DND-41 (cell line): ENCODE results near the gene TOP3B.
A peak's percentile ranks its signal among the peaks of the same experiment; 100 is the strongest.

Source experiments
- ATAC-seq: fragments of 200-7000 bp; cut with Tn5 transposase; 3 replicates; pipeline ENCODE4 v1.9.1; 2021; ENCODE audit warnings: low read depth; ENCODE audit not compliant: insufficient read depth
- DNase-seq: peaks from one replicate; pipeline ENCODE4 v3.0.0-alpha.2; 2020
- H2AFZ ChIP-seq: 2 replicates; pipeline ENCODE4 v1.6.0; 2012; ENCODE audit warnings: low read depth, low read length
- H3K27ac ChIP-seq: 2 replicates; pipeline ENCODE4 v1.5.1; 2012; ENCODE audit warnings: low read length, inconsistent platforms
- H3K27me3 ChIP-seq: fragments of 200-600 bp; sonication (generic); 2 replicates; pipeline ENCODE4 v1.6.0; 2012; ENCODE audit warnings: low read length, mild to moderate bottlenecking, inconsistent platforms; ENCODE audit not compliant: insufficient read depth, poor library complexity
- H3K36me3 ChIP-seq: 2 replicates; pipeline ENCODE4 v1.5.1; 2012; ENCODE audit warnings: low read length, inconsistent platforms; ENCODE audit not compliant: insufficient read depth
- H3K4me1 ChIP-seq: 2 replicates; pipeline ENCODE4 v1.5.1; 2012; ENCODE audit warnings: mild to moderate bottlenecking, low read length; ENCODE audit not compliant: insufficient read depth
- H3K4me2 ChIP-seq: 2 replicates; pipeline ENCODE4 v1.6.0; 2012; ENCODE audit warnings: mild to moderate bottlenecking, moderate library complexity, low read length, inconsistent platforms; ENCODE audit not compliant: insufficient read depth
- H3K4me3 ChIP-seq, 2 experiments: fragments of 200-600 bp in 1 of 2; shearing (Covaris generic) in 1 of 2; 2 replicates each; pipeline ENCODE4 v1.5.1; 2012 to 2016; ENCODE audit warnings: inconsistent platforms in 2 of 2, low read length in 2 of 2, mild to moderate bottlenecking in 2 of 2, low read depth in 1 of 2, moderate library complexity in 1 of 2
- H3K79me2 ChIP-seq: 2 replicates; pipeline ENCODE4 v1.6.0; 2012; ENCODE audit warnings: low read length, inconsistent platforms; ENCODE audit not compliant: insufficient read depth
- H3K9ac ChIP-seq: 2 replicates; pipeline ENCODE4 v1.6.0; 2012; ENCODE audit warnings: low read depth, mild to moderate bottlenecking, inconsistent platforms, low read length, moderate library complexity
- H3K9me3 ChIP-seq: 2 replicates; pipeline ENCODE4 v1.5.1; 2012; ENCODE audit warnings: low read length, moderate library complexity, mild to moderate bottlenecking, inconsistent platforms; ENCODE audit not compliant: insufficient read depth, severe bottlenecking
- H4K20me1 ChIP-seq: 2 replicates; pipeline ENCODE4 v1.6.0; 2012; ENCODE audit warnings: low read length; ENCODE audit not compliant: insufficient read depth
- CTCF ChIP-seq: IDR thresholded peaks from 2 replicates; pipeline ENCODE4 v1.5.1; 2012; ENCODE audit warnings: borderline replicate concordance, low read length, moderate library complexity, mild to moderate bottlenecking; ENCODE audit not compliant: poor library complexity, severe bottlenecking; ENCODE audit errors: extremely low read depth
- EZH2 ChIP-seq: IDR thresholded peaks from 3 replicates; pipeline ENCODE4 v1.6.1; 2012; ENCODE audit warnings: borderline replicate concordance, low read depth, mild to moderate bottlenecking, moderate library complexity, low read length, inconsistent platforms; ENCODE audit not compliant: severe bottlenecking

Gene TOP3B

GRCh38 chr22:21984793-21985192 lies 2.2 kb upstream of the TOP3B start:
- peak overlapping the region; percentile 41; the same call in 1 of the 2 replicates for H2AFZ ChIP-seq

GRCh38 chr22:21981874-21982273 lies 713 bp downstream of the TOP3B start:
- Histone ChIP-seq H3K27me3 (no peaks in the 10 kb centered on the region), H3K9me3 (no peaks in the 10 kb centered on the region), H3K27ac (peak overlapping the region; percentile 87), H2AFZ (0 out of 2 replicates have a peak overlapping the region, but pooled peaks have one; percentile 92), H3K4me1 (peaks cover 22% of the 10 kb centered on the region), H3K9ac (peak overlapping the region; percentile 98), H3K4me2 (peak overlapping the region; percentile 83), H4K20me1 (peaks cover 10% of the 10 kb centered on the region; the same call in 1 of the 2 replicates), H3K36me3 (peaks cover 12% of the 10 kb centered on the region; the same call in 1 of the 2 replicates), H3K79me2 (peaks cover 54% of the 10 kb centered on the region), H3K4me3 (peak overlapping the region; percentile 93 to 94)
- DNase-seq (no peak), ATAC-seq (no peak)
- TF ChIP-seq EZH2, result no peak
- no peak for TF ChIP-seq CTCF

More at GRCh38 chr22:21984793-21985192, 2.2 kb upstream of the TOP3B start:
- H3K9ac ChIP-seq, result no peak overlapping the region
- DNase-seq, result no peak
- H3K27me3 ChIP-seq, result no peaks in the 10 kb centered on the region
- TF ChIP-seq CTCF (peak; percentile 32), EZH2 (no peak)
- no peak overlapping the region for H3K4me3 ChIP-seq
- peaks cover 31% of the 10 kb centered on the region for H3K79me2 ChIP-seq
- peaks cover 3% of the 10 kb centered on the region; the same call in 1 of the 2 replicates for H3K36me3 ChIP-seq
- no peaks in the 10 kb centered on the region for H3K9me3 ChIP-seq
- ATAC-seq, result no peak
- H3K4me2 ChIP-seq, result no peak overlapping the region
- H3K27ac ChIP-seq, result no peak overlapping the region
- H4K20me1 ChIP-seq, result no peaks in the 10 kb centered on the region; the same call in 1 of the 2 replicates
- H3K4me1 ChIP-seq, result peaks cover 22% of the 10 kb centered on the region

- H3K9me3 ChIP-seq, result no peaks in the 10 kb centered on the region
- no peak overlapping the region for H3K4me3 ChIP-seq
- no peak overlapping the region for H3K27ac ChIP-seq
- no peak for ATAC-seq
- H3K4me1 ChIP-seq, result peaks cover 22% of the 10 kb centered on the region
- H3K79me2 ChIP-seq, result peaks cover 54% of the 10 kb centered on the region
- H3K9ac ChIP-seq, result 0 out of 2 replicates have a peak overlapping the region, but pooled peaks have one; percentile 10
- TF ChIP-seq CTCF (no peak), EZH2 (no peak)
- H4K20me1 ChIP-seq, result peaks cover 15% of the 10 kb centered on the region
- H2AFZ ChIP-seq, result no peak overlapping the region
- DNase-seq, result no peak
- peaks cover 15% of the 10 kb centered on the region for H3K36me3 ChIP-seq
- no peaks in the 10 kb centered on the region for H3K27me3 ChIP-seq
- peak overlapping the region; percentile 83; the same call in 1 of the 2 replicates for H3K4me2 ChIP-seq
Measured at GRCh38 chr22:21980547-21980946, 2.0 kb downstream of the TOP3B start.
